ENCODE data around the gene ABLIM2.

Gene ABLIM2

DNA sequence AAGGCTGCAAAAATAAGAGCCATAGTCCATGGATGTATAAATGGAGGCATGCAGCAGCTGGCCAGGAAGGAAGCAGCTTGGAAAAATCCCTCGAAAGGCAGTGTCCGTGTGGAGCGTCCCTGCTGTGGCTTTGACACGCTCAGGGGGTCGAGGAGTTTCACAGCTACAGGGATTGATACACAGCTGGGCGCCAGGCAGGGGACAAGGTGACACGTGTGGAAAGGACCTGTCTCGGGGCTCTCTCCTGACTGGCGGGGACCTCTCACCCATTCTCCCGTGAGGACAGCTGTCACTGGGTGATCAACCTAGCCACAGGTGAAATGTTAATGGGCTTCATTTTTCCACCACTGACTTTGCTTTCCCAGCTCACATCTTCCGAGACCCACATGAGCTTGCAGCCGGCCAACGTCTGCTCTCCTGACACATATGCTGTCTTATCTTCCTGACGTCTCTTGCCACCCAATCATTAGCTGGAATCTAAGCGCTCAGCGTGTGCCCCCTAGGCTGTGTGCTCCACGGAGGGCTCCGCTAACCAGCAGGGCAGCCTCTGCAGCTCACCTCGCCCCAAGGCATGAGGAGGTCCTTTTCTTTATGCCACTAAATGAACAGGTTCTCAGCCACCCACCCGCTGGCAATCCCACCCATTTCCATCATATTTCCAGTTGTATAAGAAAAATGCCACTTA, 129.6 kb downstream of the ABLIM2 start:
- DNase-seq (ENCODE audit: low read depth): no peak

DNA sequence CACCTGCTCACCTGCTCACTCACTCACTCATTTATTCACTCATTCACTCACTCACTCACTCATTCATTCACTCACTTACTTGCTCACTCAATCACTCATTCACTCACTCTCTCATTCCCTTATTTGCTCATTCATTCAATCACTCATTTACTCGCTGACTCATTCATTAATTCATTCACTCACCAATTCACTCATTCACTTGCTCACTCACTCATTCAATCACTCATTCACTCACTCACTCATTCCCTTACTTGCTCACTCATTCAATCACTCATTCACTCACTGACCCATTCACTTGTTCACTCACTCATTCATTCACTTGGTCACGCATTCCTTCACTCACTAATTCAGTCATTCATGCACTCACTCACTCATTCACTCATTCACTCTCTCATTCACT, 130.2 kb downstream of the ABLIM2 start:
- DNase-seq (ENCODE audit: low read depth): no peak

DNA sequence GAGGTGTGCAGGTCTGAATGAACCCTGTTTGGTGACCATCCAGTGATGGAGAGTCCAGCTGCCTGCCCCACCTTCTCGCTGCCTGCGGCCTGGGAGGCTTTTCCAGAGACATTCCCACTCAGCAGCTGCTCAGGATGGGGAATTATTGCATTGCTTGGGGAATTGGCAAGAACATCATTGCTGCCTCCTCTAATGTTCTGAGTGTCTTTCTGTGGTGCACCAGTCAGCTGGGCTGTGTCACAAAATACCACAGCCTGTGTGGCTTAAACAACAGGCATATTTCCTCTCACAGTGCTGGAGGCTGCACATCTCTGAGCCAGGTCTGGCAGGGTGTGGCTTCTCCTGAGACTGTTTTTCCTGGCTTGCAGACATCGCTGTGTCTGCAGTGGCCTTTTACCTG, 132.2 kb downstream of the ABLIM2 start:
- DNase-seq (ENCODE audit: low read depth): no peak

DNA sequence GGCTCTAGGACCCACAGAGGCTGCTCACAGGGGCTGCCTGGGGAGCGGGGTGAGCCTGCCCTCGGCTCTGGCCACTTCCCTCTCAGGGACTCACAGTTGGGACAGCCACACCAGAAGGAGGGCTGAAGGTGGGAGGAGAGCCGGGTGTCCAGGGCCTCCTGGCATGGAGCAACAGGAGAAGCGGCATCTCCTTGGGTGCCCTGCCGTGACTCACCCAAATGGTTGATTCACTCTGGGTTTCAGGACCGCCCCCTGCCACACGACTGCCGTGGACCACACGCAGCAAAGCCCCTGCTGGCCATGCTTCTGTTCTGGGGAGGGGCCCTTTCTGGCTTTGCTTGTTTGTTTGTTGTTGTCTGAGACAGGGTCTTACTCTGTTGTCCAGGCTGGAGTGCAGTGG, 132.9 kb downstream of the ABLIM2 start:
- no peak for DNase-seq (ENCODE audit: low read depth)

DNA sequence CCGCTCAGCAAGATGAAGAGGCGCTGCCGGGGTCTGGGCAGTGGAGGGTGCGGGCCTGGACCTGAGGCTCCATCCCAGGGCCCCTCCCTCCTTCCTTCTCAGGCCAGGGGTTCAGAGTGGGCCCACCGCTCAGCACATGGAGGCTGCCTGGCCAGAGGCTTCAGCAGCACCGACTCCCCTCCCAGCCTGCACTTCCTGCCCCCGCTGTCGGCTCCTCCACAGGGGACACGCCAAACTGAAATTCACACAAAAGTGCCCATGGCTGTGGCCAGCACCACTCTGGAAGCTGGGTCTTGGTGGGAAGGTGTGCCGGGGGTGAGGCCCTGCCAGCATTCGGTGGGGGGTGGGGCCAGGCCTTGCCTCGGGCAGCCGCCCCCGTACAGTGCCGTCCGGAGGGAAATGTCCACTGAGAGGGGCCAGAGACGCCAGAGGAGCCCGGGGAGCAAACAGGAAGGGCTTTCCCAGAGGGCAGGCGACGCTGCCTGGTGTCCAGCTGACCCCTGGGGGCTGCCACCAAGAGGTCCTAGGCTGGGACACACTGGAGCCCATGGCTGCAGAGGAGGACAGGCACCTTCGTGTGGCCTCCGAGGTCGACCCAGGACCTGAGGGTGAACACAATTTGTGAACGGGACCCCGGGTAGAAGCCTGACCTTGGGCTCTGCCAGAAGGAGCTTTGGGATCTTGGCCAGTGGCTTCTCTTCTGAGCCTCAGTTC, 134.4 kb downstream of the ABLIM2 start:
- DNase-seq (ENCODE audit: low read depth): no peak

DNA sequence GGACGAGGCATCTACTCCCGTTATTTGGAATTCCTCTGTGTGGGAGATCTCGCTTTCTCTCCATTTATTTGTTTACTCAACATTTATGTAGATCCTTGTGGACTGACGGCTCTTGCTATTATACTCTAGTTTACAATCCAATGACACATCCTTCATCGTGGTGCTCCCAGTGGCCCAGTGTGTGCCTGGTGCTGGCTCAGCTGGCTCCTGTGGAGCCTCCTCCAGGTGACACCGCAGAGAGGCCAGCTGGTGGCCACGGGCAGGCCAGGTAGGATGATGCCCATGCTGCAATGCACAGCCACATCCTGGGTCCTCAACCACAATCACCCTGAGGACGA, 134.9 kb downstream of the ABLIM2 start:
- no peak for DNase-seq (ENCODE audit: low read depth)

DNA sequence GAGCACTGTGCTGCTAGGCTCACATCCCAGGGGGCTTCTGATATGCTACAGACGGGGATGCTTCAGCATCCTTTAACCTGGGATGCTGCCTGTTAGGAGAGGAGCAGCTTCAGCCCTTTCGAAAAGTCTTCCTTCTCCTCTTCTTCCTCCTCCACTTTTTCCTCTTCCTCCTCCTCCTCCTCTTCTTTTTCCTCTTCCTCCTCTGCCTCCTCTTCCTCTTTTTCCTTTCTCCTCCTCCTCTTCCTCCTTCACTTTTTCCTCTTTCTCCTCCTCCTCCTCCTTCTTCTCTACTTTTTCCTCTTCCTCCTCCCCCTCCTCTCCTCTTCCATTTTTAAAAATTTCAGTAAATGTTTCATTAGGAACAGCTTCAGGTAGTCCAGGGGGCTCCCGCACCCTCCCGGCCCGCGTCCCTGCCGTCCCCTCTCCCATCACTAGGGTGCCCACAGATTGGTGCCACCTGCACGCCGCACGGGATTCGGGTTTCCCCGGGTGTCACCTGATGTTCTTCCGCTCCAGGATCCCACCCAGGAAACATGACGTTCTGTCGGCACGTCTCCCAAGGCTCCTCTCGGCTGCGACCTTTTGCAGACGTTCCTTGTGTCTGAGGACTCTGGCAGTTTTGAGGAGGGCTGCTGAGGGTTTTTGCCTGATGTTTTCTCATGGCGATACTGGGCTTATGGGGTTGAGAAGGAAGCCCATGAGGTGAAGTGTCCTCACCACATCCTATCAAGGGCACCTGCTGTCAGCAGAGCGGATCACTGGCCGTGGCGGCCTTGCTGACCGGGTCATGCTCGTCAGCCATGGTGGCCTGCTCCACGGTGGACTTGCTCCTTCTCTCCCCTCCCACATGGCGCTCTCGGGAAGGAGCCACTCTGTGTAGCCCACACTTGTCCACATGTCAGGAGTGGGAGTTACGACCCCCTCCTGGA, 135.6 kb downstream of the ABLIM2 start:
- DNase-seq (ENCODE audit: low read depth): no peak

DNA sequence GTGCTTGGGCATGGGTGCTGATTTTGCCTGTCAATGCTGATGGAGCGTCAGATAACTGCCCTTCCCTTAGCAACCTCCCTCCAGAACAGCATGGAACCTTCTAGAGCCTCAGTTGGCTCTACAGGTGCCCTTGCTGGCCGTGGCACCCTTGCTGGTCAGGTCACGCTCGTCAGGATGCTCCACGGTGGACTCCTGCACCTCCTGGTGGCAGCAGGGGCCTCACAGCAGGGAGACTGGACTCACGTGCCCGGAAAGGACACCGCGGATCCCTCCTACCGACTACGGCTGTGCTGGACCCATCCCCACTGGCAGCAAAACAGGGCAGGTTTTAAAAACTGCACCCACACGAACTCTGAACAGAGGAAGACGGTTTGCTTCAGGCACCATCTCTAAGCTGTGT, 136.8 kb downstream of the ABLIM2 start:
- DNase-seq (ENCODE audit: low read depth): no peak

DNA sequence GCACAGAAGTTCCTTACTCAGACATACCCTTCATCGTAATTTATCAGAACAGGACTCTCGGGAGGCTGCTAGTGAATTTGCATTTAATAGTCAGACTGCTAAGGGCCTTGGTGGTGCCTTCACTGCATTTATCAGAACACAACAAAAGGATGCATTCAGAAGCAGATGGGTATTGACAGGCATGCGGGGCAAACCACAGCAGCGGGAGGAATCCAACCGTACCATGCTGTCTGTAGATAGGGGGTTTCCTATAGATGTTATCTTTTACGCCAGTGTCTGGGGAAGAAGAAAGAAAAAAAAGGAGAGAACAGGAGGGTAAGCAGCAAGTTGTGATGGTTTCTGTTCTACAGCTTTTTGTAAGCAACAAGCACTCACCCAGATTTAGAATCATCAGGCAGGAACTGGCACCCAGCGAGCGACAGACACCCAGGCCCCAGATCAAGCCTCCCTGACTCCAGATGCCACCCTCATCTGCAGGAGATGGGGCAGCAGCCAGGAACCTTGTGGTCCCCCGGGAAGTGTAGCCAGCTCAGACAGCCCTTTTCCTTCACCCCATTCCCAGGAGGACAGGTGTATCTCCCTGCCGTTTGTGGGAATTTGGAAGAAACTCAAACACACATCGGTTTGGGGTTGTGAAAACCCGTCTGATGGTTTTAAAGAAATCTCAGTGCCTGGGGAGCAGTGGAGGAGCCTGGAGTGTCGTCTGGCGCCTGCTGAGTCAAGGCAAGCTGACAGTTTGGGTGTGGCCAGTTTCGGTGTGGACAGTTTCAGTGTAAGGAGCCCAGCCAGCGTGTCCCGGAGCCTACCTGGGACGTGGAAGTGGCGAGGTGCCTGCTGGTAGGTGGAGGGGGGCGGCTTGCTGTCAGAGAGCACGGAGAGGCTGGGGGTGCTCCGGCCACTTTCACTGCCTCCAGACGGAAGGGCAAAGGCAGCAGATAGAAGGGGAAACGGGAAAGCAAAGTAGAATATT, 138.9 kb downstream of the ABLIM2 start:
- no peak for DNase-seq (ENCODE audit: low read depth)

DNA sequence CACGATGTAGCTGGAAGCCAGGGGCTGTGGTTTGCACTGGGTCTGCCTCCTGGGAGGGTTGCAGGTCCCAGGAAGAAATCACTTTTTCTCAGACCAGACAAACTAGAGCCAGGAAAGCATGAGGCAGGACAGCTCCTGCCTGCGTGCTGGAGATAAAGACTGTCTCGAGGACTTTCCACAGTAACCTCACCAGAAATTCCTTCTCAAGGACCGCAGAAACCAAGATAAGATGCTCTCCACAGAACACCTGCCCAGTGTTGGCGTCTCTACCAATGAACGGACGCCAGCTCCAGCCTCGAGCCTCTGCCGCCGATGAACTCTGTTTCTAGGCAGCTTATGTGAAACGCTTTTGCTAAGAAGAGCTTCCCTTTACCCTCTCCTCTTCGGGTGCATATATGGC, 142.1 kb downstream of the ABLIM2 start:
- no peak for DNase-seq (ENCODE audit: low read depth)

DNA sequence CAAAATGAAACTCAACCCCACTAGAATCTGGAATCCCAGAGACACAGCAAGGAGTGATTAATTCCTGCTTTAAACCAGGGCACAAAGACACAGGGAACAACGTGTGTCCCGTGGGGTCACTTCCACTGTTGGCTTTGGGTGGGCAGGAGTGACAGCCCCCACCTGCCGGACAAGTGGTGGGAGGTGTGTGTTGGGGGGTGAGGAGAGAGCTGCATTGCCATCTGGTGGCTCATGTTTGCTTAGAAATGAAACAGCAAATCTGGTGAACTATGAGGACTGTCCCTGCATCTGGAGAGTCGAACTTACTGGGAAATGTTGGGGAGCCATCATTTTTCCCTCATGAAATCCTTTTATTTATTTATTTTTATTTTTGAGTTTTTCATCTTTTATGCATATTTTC, 143.1 kb downstream of the ABLIM2 start:
- DNase-seq (ENCODE audit: low read depth): no peak

DNA sequence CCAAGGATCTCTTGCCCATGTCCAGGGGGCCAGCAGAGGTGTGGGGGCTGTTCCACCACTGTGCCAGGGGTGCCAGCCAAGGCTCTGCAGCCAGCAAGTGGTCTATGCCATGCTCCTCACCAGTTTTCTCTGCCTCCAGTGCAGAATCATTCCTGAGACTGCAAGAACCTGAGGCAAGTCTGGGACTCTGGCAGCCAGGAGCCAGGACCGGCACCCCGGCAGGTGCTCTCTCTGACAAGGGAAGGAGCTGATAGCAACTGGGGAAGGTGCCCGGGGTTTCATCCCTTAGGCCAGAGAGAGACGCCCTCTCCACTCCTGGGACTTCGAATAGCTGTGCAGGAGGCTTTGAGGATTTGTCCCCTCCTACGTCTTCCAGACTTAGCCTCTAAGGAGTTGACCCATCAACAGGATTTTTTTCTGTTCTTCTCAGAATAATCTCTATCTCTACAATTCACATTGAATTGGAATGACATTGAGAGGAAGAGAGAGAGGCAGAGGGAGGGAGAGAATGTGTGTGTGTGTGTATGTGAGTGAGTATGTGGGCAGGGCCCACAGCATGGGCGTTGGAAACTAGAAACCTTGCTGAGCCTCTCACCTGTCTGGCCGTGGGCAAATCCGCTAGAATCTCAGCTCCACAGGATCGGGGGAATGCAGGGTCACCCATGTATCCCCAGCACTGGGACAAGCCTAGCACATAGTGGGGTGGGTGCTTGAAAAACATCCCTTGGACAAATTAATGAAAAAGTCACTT, 144.5 kb downstream of the ABLIM2 start:
- DNase-seq (ENCODE audit: low read depth): no peak

DNA sequence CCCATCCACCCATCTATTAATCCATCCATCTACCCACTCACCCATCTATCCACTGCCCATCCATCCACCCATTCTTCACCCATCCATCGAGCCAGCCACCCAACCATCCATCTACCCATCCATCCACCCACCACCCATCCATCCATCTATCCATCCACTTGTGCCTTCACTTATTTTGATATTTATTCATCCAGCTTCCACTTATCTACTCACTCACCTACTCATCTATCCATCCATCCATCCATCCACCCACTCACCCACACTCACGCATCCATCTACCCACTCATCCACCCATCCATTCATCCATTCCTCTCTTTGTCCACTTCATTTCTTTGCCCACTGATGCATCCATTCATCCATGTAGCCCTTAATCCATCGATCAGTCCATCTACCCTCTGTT, 146.1 kb downstream of the ABLIM2 start:
- DNase-seq (ENCODE audit: low read depth): no peak

DNA sequence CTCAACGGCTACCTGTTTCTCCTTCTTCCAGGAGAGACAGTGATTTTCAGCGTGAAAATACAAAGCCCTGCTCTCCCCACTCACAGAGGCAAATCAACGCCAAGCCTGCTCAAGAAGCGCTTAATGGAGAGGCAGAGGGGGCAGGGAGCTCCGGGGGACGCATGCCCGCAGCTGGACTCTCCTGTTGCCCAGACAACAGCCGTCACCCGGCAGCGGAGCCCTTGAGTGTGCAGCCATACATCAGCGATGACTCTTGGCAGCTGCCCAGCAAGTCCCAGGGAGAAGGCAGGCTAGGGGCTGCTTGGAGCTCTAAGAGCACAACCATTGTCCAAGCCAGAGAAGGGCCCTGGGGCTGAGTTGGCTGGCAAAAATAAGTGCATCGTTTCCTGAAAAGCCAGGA, 148.0 kb downstream of the ABLIM2 start:
- DNase-seq (ENCODE audit: low read depth): no peak

DNA sequence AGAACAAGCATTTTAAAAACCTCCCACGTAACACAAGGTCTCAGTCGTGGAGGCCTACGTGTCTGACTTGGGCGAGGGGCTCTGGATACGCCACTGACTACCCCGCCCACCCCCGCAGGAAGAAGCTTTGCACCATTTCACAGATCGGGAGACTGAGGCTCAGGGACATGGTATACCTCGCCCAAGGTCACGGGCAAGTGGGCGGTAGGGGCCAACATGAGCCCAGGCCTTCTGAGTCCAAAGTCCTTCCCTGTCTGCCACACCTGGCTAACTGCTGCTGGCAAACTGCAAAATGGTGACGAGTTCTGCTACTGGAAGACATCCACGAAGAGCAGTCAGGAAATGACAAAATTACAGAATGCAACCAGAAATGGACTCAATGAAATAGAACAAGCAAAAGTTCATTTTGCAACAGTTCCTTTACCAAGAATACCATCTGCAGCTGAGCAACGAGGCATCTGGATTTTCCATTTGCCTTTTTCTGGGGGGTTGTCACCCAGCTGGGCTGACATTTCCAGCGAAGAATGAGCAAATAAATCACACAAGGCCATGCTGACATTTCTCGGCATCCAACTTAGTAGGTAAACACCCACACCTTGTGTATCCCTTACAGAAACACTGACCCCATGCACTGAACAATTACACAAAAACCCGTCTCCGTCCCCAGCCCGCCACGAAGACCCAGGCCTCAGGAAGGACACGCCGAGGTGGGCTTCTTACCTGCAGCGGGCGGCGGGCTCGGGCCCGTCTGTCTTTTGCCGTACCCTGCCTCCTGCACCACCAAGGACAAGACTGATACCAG, 148.7 kb downstream of the ABLIM2 start:
- DNase-seq (ENCODE audit: low read depth): no peak

DNA sequence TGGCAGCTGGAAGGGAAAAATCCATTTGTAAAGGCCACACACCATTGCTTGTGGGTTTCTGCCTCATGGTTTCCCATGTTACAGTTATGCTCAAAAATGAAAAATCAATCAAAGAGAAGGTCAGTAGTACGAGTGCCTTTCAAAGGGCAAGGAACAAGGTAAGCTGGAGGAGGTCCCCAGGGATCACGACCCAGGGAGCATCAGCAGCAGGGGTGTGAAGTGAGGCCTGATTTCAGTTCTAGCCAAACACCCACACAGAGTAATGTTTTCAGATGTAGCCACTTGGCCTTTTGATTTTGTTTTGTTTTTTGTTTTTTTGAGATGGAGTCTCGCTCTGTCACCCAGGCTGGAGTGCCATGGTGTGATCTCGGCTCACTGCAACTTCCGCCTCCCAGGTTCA, 149.5 kb downstream of the ABLIM2 start:
- DNase-seq (ENCODE audit: low read depth): no peak

DNA sequence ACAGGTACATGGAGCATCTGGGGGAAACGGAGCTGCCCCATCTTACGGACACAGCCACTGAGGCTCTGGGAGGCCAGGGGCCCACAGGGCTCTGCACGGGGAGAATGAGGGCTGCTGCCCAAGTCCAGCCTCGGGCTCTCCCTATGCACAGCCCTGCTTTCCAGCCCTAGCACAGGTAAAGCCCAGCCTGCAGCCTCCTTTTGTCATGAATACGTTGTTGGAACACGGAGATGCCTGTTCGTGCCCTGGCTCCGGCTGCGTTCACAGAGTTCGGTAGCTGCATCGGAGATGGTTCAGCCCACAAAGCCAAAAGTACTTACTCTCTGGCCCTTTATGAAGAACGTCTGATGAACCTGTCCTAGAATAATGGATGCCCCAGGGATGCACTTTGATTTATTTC, 150.2 kb downstream of the ABLIM2 start:
- no peak for DNase-seq (ENCODE audit: low read depth)

DNA sequence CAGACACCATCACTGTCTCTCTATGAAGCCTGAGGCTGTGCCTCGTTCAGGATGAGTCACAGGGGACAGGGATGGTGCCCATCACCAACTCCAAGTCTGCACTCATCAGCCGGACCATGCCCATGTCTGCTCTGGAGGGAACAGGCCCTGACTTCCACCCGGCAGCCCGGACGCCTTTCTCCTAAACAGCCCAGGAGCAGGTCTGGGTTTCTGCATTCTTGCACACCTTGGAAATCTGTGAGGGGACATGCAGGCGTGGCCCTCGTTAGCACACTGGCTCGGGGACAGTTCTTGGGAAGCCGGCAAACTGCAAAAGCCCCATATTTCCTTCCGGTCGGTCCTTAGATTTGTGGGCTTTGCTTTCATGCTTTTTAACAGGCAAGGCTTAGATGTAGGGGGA, 151.0 kb downstream of the ABLIM2 start:
- DNase-seq (ENCODE audit: low read depth): no peak

DNA sequence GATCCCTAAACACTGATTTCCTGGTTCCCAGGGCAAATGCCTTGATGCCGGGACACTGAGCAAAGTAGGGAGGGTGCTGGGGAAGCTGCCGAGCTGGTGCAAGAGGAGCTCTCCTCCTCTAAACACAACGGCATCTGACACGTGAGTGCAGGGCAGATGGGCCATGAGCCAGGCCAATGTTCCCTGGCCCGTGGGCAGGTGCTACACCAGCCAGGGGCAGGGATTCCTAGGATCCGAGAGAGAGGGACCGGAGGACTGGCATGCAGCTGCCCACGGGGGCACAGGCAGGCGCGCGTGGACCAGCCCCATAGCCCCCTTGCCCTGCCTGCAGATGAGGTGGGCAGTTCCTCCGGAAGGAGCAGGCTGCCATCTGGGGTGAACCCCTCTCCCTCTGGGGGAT, 152.1 kb downstream of the ABLIM2 start:
- DNase-seq (ENCODE audit: low read depth): no peak

DNA sequence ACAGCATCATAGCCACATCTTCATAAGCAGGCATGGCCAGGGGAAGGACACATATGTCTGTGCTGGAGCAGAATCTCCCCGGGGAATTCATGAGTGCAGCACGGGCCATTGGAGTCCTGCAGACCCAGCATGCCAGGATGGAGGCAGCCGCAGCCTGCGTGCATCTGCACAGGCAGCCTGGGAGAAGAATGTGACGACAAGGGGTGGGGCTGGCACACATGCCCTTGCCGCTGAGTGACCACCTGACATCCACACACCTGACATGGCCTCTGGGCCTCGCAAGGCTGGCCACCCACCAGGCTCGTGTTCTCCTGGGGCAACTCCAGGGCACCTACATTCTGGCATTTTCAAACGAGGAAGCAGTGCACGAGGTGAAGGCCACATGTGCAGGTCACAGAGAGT, 152.8 kb downstream of the ABLIM2 start:
- no peak for DNase-seq (ENCODE audit: low read depth)

All from stimulated activated CD8-positive, alpha-beta memory T cell treated with anti-CD3 and anti-CD28 coated beads, Interleukin-12 subunit alpha, Interleukin-12 subunit beta, amount 100 ng/mL, for 4 hours (primary cell).